LHCN-M2 (cell line): ENCODE results near the gene NCKAP5. TPM values are rescaled to one million over a fixed set of nuclear protein-coding genes. Genes with fewer than 3 reads are reported as not detected.
A peak's percentile ranks its signal among the peaks of the same experiment; 100 is the strongest.
"Not testable (repeated sequence)": the region's sequence is repeated elsewhere in the genome, so short reads cannot be mapped to it uniquely, and the experiment has no call there.

ENCODE experiments used
- DNase-seq: peaks from one replicate; pipeline ENCODE4 v3.0.0-alpha.2; 2012; ENCODE audit warnings: low read depth
- total RNA-seq: library from RNA; depleted of rRNA; stranded (reverse); fragments of >200 nt; gene quantifications from 2 replicates; pipeline ENCODE4 v1.2.3, GENCODE V29; 2014

NCKAP5 gene
- total RNA-seq, 1 experiment from 2014 or later, result 0.40 TPM

- no peak for DNase-seq
Measured at GRCh38 chr2:132721938-132722337, 846.3 kb downstream of the NCKAP5 start.

- no peak for DNase-seq
Measured at GRCh38 chr2:132720393-132720792, 847.9 kb downstream of the NCKAP5 start.

- DNase-seq, result no peak
Measured at GRCh38 chr2:132719480-132719879, 848.8 kb downstream of the NCKAP5 start.

- no peak for DNase-seq
Measured at GRCh38 chr2:132716954-132717353, 851.3 kb downstream of the NCKAP5 start.

GRCh38 chr2:132715386-132716351 lies 852.6 kb downstream of the NCKAP5 start:
- no peak for DNase-seq

GRCh38 chr2:132703396-132703795 lies 864.9 kb downstream of the NCKAP5 start:
- no peak for DNase-seq

GRCh38 chr2:132701810-132702209 lies 866.5 kb downstream of the NCKAP5 start:
- no peak for DNase-seq

- DNase-seq, result not testable (repeated sequence)
Measured at GRCh38 chr2:132699802-132700201, 868.5 kb downstream of the NCKAP5 start.

- not testable (repeated sequence) for DNase-seq
Measured at GRCh38 chr2:132698347-132698746, 869.9 kb downstream of the NCKAP5 start.

- no peak for DNase-seq
Measured at GRCh38 chr2:132697556-132698205, 870.6 kb downstream of the NCKAP5 start.

GRCh38 chr2:132692816-132693215 lies 875.4 kb downstream of the NCKAP5 start:
- no peak for DNase-seq

- no peak for DNase-seq
Measured at GRCh38 chr2:132691556-132691955, 876.7 kb downstream of the NCKAP5 start.

- DNase-seq, result no peak
Measured at GRCh38 chr2:132690664-132691303, 877.5 kb downstream of the NCKAP5 start.

GRCh38 chr2:132681766-132682165 lies 886.5 kb downstream of the NCKAP5 start:
- DNase-seq, result no peak

- DNase-seq, result no peak
Measured at GRCh38 chr2:132680544-132680943, 887.7 kb downstream of the NCKAP5 start.

- no peak for DNase-seq
Measured at GRCh38 chr2:132678483-132678882, 889.8 kb downstream of the NCKAP5 start.

- no peak for DNase-seq
Measured at GRCh38 chr2:132677661-132678060, 890.6 kb downstream of the NCKAP5 start.

- DNase-seq, result no peak
Measured at GRCh38 chr2:132676999-132677398, 891.3 kb downstream of the NCKAP5 start.

GRCh38 chr2:132671151-132671835 lies 897.0 kb downstream of the NCKAP5 start:
- DNase-seq, result peak; percentile 76

- DNase-seq, result no peak
Measured at GRCh38 chr2:132670496-132671150, 897.6 kb downstream of the NCKAP5 start.

- no peak for DNase-seq
Measured at GRCh38 chr2:132669908-132670495, 898.3 kb downstream of the NCKAP5 start, which contains the start of gene LYPD1. LYPD1 (minus strand) TSS chr2:132670205; CDS start chr2:132669932, 273 bp downstream.
